CD14-positive monocyte (primary cell): Measurements from ENCODE around the gene BMERB1. TPM values are rescaled to one million over a fixed set of nuclear protein-coding genes. Genes with fewer than 3 reads are reported as not detected.

Source experiments
- DNase-seq, 3 donors: peaks; one replicate each; pipeline ENCODE4 v3.0.0-alpha.2; 2011 to 2022
- H2AFZ ChIP-seq: 2 replicates; pipeline ENCODE4 v1.6.0; 2012; ENCODE audit warnings: mild to moderate bottlenecking, low read depth, low read length, inconsistent platforms; ENCODE audit not compliant: insufficient read depth, poor library complexity, severe bottlenecking
- H3K27ac ChIP-seq, 2 donors: 1 replicate in 1 of 2; 2 replicates in 1 of 2; pipeline ENCODE4 v1.5.1; 2012 to 2013; ENCODE audit warnings: low read length in 2 of 2, control low read depth in 1 of 2, inconsistent platforms in 1 of 2, low read depth in 1 of 2, mild to moderate bottlenecking in 1 of 2
- H3K27me3 ChIP-seq, 2 donors: one replicate each; pipeline versions ENCODE4 v1.6.0 to v1.6.1; 2011 to 2013; ENCODE audit warnings: low read length in 2 of 2; ENCODE audit not compliant: control insufficient read depth in 2 of 2, insufficient read depth in 2 of 2
- H3K36me3 ChIP-seq, 2 donors: replicated peaks in 1 of 2; 1 replicate in 1 of 2; 2 replicates in 1 of 2; pipeline versions ENCODE4 v1.5.1 to v1.6.1; 2012 to 2013; ENCODE audit warnings: low read length in 2 of 2, control low read depth in 1 of 2, inconsistent platforms in 1 of 2, mild to moderate bottlenecking in 1 of 2; ENCODE audit not compliant: insufficient read depth in 2 of 2, control insufficient read depth in 1 of 2
- H3K4me1 ChIP-seq, 2 donors: 1 replicate in 1 of 2; 2 replicates in 1 of 2; pipeline versions ENCODE4 v1.5.1 to v1.6.1; 2012 to 2013; ENCODE audit warnings: low read length in 2 of 2, control low read depth in 1 of 2, inconsistent platforms in 1 of 2, mild to moderate bottlenecking in 1 of 2, moderate library complexity in 1 of 2; ENCODE audit not compliant: insufficient read depth in 2 of 2, control insufficient read depth in 1 of 2
- H3K4me2 ChIP-seq: replicated peaks from 2 replicates; pipeline ENCODE3; 2012; ENCODE audit warnings: low read length, moderate library complexity, mild to moderate bottlenecking; ENCODE audit not compliant: poor library complexity, severe bottlenecking; ENCODE audit errors: extremely low read depth
- H3K4me3 ChIP-seq, 3 experiments: fragments of 200-600 bp in 1 of 3; sonication (generic) in 1 of 3; replicated peaks in 1 of 3; 1 replicate in 2 of 3; 2 replicates in 1 of 3; pipeline ENCODE4 v1.5.1; 2011 to 2013; ENCODE audit warnings: low read length in 3 of 3, mild to moderate bottlenecking in 3 of 3, control low read depth in 2 of 3, low read depth in 2 of 3, inconsistent platforms in 1 of 3, moderate library complexity in 1 of 3
- H3K79me2 ChIP-seq: 2 replicates; pipeline ENCODE4 v1.6.0; 2012; ENCODE audit warnings: mild to moderate bottlenecking, control low read depth, inconsistent platforms, low read length, moderate library complexity; ENCODE audit not compliant: insufficient read depth
- H3K9ac ChIP-seq: 2 replicates; pipeline ENCODE4 v1.6.0; 2017; ENCODE audit warnings: low read length, mild to moderate bottlenecking; ENCODE audit not compliant: insufficient read depth, poor library complexity, severe bottlenecking
- H3K9me3 ChIP-seq, 2 donors: replicated peaks in 1 of 2; 1 replicate in 1 of 2; 2 replicates in 1 of 2; pipeline versions ENCODE4 v1.5.1 to v1.6.1; 2012 to 2013; ENCODE audit warnings: low read length in 2 of 2, control low read depth in 1 of 2; ENCODE audit not compliant: control insufficient read depth in 1 of 2, insufficient read depth in 1 of 2
- H4K20me1 ChIP-seq: 2 replicates; pipeline ENCODE4 v1.6.0; 2012; ENCODE audit warnings: mild to moderate bottlenecking, low read length, control low read depth, moderate library complexity; ENCODE audit not compliant: insufficient read depth
- H3K27ac Mint-ChIP-seq, 7 donors: one replicate each; pipeline ENCODE4 v1.8.0; 2020; ENCODE audit warnings: mild to moderate bottlenecking in 7 of 7, mixed read lengths in 7 of 7, moderate library complexity in 6 of 7, inconsistent platforms in 2 of 7
- H3K27me3 Mint-ChIP-seq, 3 donors: one replicate each; pipeline ENCODE4 v1.8.0; 2021 to 2022; ENCODE audit warnings: low read depth in 3 of 3, mild to moderate bottlenecking in 3 of 3, mixed read lengths in 3 of 3, moderate library complexity in 3 of 3, inconsistent platforms in 1 of 3
- H3K36me3 Mint-ChIP-seq, 2 donors: one replicate each; pipeline ENCODE4 v1.8.0; 2020; ENCODE audit warnings: mixed read lengths in 2 of 2, inconsistent platforms in 1 of 2, mild to moderate bottlenecking in 1 of 2
- H3K4me1 Mint-ChIP-seq: one replicate; pipeline ENCODE4 v1.8.0; 2020; ENCODE audit warnings: mild to moderate bottlenecking, mixed read lengths
- H3K4me3 Mint-ChIP-seq, 2 donors: one replicate each; pipeline ENCODE4 v1.8.0; 2020; ENCODE audit warnings: mild to moderate bottlenecking in 2 of 2, mixed read lengths in 2 of 2, moderate library complexity in 1 of 2
- H3K9me3 Mint-ChIP-seq, 7 donors: one replicate each; pipeline ENCODE4 v1.8.0; 2020 to 2022; ENCODE audit warnings: mixed read lengths in 7 of 7, mild to moderate bottlenecking in 6 of 7, moderate library complexity in 6 of 7, inconsistent platforms in 2 of 7
- WGBS: methylation state at CpG from one replicate; pipeline ENCODE4 v1.1.5; 2013; ENCODE audit warnings: missing lambda C conversion rate; ENCODE audit not compliant: insufficient coverage; 5-methylcytosine and 5-hydroxymethylcytosine counted together
- intact Hi-C, 2 donors: fragments of 100-400 bp; cut with micrococcal nuclease; formaldehyde crosslinking; loops; one replicate each; pipeline versions ENCODE4 v1.15.0 to v1.15.1; 2023
- polyA plus RNA-seq, 3 donors: library from polyadenylated mRNA; depleted of rRNA in 1 of 3; unstranded in 2 of 3; stranded (reverse) in 1 of 3; fragments of 300-500 nt in 2 of 3; fragments of >200 nt in 1 of 3; fragmentation: Illumina TruSeq in 2 of 3; gene quantifications; 1 replicate in 2 of 3; 2 replicates in 1 of 3; pipeline ENCODE4 v1.2.3, GENCODE V29; 2012 to 2021
- TF ChIP-seq, protein P1 (sequence below): fragments of 200-600 bp; IDR thresholded peaks from one replicate; pipeline ENCODE4 v1.8.0; 2022; ENCODE audit warnings: antibody characterized with exemption, mild to moderate bottlenecking

The BMERB1 gene
- polyA plus RNA-seq, 3 donors, result 0.11 to 0.28 (median 0.11) TPM

DNA sequence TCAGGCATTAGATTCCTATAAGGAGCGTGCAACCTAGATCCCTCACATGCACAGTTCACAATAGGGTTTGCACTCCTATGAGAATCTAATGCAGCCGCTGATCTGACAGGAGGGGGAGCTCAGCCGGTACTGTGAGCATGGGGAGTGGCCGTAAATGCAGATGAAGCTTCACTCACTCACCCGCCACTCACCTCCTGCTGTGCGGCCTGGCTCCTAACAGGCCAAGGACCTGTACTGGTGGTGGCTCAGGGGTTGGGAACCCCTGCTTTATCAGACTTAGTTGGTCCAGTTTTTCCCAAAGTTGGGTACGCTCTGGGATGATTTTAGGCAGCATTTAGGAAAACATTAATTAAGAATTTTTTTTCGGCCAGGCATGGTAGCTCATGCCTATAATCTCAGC is 104.8 kb downstream of the BMERB1 start:
- H3K79me2 ChIP-seq, result no peaks in the 10 kb centered on the region
- Mint-ChIP-seq H3K9me3 (peaks cover 6 to 20% (median 16%) of the 10 kb centered on the region in 7 donors), H3K27me3 (peaks cover 3 to 4% (median 3%) of the 10 kb centered on the region in 3 donors), H3K4me1 (peaks cover 4% of the 10 kb centered on the region), H3K27ac (no peak overlapping the region), H3K4me3 (no peak overlapping the region), H3K36me3 (no peaks in the 10 kb centered on the region)
- no peak for DNase-seq
- H2AFZ ChIP-seq, result no peak overlapping the region
- no peaks in the 10 kb centered on the region for H4K20me1 ChIP-seq
- intact Hi-C loops, result loop anchor here in 1 of 2 donors (5.0 kb wide), 1 partner anchor 33 kb away; no protein-coding TSS in a partner anchor
- no peaks in the 10 kb centered on the region for H3K36me3 ChIP-seq
- 100% methylated on average over 1 of the region's 8 CpGs for WGBS
- H3K27ac ChIP-seq, result no peak overlapping the region
- H3K4me3 ChIP-seq, result no peak overlapping the region
- H3K9me3 ChIP-seq, result peaks cover 7 to 19% of the 10 kb centered on the region in 2 donors
- no peaks in the 10 kb centered on the region for H3K4me1 ChIP-seq
- H3K4me2 ChIP-seq, result no peak overlapping the region
- TF ChIP-seq, protein P1, sequence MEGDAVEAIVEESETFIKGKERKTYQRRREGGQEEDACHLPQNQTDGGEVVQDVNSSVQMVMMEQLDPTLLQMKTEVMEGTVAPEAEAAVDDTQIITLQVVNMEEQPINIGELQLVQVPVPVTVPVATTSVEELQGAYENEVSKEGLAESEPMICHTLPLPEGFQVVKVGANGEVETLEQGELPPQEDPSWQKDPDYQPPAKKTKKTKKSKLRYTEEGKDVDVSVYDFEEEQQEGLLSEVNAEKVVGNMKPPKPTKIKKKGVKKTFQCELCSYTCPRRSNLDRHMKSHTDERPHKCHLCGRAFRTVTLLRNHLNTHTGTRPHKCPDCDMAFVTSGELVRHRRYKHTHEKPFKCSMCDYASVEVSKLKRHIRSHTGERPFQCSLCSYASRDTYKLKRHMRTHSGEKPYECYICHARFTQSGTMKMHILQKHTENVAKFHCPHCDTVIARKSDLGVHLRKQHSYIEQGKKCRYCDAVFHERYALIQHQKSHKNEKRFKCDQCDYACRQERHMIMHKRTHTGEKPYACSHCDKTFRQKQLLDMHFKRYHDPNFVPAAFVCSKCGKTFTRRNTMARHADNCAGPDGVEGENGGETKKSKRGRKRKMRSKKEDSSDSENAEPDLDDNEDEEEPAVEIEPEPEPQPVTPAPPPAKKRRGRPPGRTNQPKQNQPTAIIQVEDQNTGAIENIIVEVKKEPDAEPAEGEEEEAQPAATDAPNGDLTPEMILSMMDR, result no peak
- H3K27me3 ChIP-seq, result no peaks in the 10 kb centered on the region
- no peak overlapping the region for H3K9ac ChIP-seq

DNA sequence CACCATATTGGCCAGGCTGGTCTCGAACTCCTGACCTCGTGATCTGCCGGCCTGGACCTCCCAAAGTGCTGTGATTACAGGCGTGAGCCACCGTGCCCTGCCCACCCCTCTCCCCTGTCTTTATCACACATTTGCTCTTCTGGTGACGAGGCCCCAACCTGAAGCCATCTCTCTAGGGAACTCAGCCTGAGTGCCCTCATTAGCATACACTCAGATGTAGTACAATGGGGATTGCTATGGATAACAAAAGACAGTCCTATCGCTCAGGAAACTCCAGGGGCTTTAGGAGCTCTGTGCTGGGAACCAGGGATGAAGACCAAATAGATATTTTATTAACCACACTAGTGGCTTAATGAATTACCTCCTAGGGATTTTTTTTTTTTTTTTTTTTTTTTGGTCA is 107.9 kb downstream of the BMERB1 start:
- WGBS, result 100% methylated on average over 2 of the region's 7 CpGs
- Mint-ChIP-seq H3K27me3 (peaks cover 0 to 7% (median 3%) of the 10 kb centered on the region in 3 donors), H3K27ac (no peak overlapping the region), H3K36me3 (no peaks in the 10 kb centered on the region), H3K4me3 (no peak overlapping the region), H3K9me3 (peaks cover 4 to 12% (median 6%) of the 10 kb centered on the region in 7 donors), H3K4me1 (peaks cover 6% of the 10 kb centered on the region)
- no peak overlapping the region for H3K9ac ChIP-seq
- no peak overlapping the region for H3K4me3 ChIP-seq
- no peaks in the 10 kb centered on the region for H3K36me3 ChIP-seq
- DNase-seq, result no peak
- H3K4me2 ChIP-seq, result no peak overlapping the region
- no peaks in the 10 kb centered on the region for H3K27me3 ChIP-seq
- no peaks in the 10 kb centered on the region for H4K20me1 ChIP-seq
- H2AFZ ChIP-seq, result no peak overlapping the region
- H3K9me3 ChIP-seq, result peaks cover 7 to 13% of the 10 kb centered on the region in 2 donors
- H3K4me1 ChIP-seq, result peaks cover 3 to 7% of the 10 kb centered on the region in 2 donors
- no peaks in the 10 kb centered on the region for H3K79me2 ChIP-seq
- no peak overlapping the region for H3K27ac ChIP-seq
- intact Hi-C loops, result no loop called here
- TF ChIP-seq, protein P1, result no peak
